Measurements from ENCODE around the gene PNPLA3.

Gene PNPLA3

GRCh38 chr22:43925433-43926348, 2.1 kb downstream of the PNPLA3 start:
- no peak for DNase-seq (ENCODE audit: low read depth)

- DNase-seq (ENCODE audit: low read depth): no peak
Observed at GRCh38 chr22:43926349-43926710, 2.7 kb downstream of the PNPLA3 start.

GRCh38 chr22:43928468-43928867, 4.9 kb downstream of the PNPLA3 start:
- no peak for DNase-seq (ENCODE audit: low read depth)

GRCh38 chr22:43928908-43929307, 5.3 kb downstream of the PNPLA3 start:
- no peak for DNase-seq (ENCODE audit: low read depth)

GRCh38 chr22:43931771-43932170, 8.2 kb downstream of the PNPLA3 start:
- no peak for DNase-seq (ENCODE audit: low read depth)

GRCh38 chr22:43941449-43941848, 17.8 kb downstream of the PNPLA3 start:
- DNase-seq (ENCODE audit: low read depth): no peak

- DNase-seq (ENCODE audit: low read depth): no peak
Observed at GRCh38 chr22:43944670-43945430, 21.2 kb downstream of the PNPLA3 start.

GRCh38 chr22:43945632-43946383, 22.2 kb downstream of the PNPLA3 start:
- DNase-seq (ENCODE audit: low read depth): peak; percentile 42

- DNase-seq (ENCODE audit: low read depth): no peak
Observed at GRCh38 chr22:43946384-43946667, 22.7 kb downstream of the PNPLA3 start.

GRCh38 chr22:43948836-43949406, 25.3 kb downstream of the PNPLA3 start:
- no peak for DNase-seq (ENCODE audit: low read depth)

- no peak for DNase-seq (ENCODE audit: low read depth)
Observed at GRCh38 chr22:43951391-43951790, 27.8 kb downstream of the PNPLA3 start.

- DNase-seq (ENCODE audit: low read depth): no peak
Observed at GRCh38 chr22:43951966-43952365, 28.4 kb downstream of the PNPLA3 start.

- DNase-seq (ENCODE audit: low read depth): no peak
Observed at GRCh38 chr22:43953988-43954785, 30.6 kb downstream of the PNPLA3 start.

GRCh38 chr22:43955040-43955882, 31.7 kb downstream of the PNPLA3 start, which contains the start of gene SAMM50:
Gene SAMM50, plus strand, starts transcription at chr22:43955442. Its CDS starts 136 bp downstream, at chr22:43955578.
- DNase-seq (ENCODE audit: low read depth): peak; percentile 85

GRCh38 chr22:43955883-43956782, 32.5 kb downstream of the PNPLA3 start:
- no peak for DNase-seq (ENCODE audit: low read depth)

- DNase-seq (ENCODE audit: low read depth): no peak
Observed at GRCh38 chr22:43956805-43957463, 33.3 kb downstream of the PNPLA3 start.

GRCh38 chr22:43957871-43958270, 34.3 kb downstream of the PNPLA3 start:
- no peak for DNase-seq (ENCODE audit: low read depth)

GRCh38 chr22:43964314-43964857, 40.8 kb downstream of the PNPLA3 start:
- no peak for DNase-seq (ENCODE audit: low read depth)

- no peak for DNase-seq (ENCODE audit: low read depth)
Observed at GRCh38 chr22:43967069-43967468, 43.5 kb downstream of the PNPLA3 start.
